Esophagus squamous epithelium (tissue), 4 donors: ENCODE data around the gene ANK2.

ENCODE experiments used
- CTCF ChIP-seq, 6 experiments: fragments of 450-650 bp in 4 of 6; fragments of 200-600 bp in 2 of 6; sonication (generic) in 2 of 6; IDR thresholded peaks; one replicate each; pipeline ENCODE4 v1.5.1; 2016 to 2019; ENCODE audit warnings: antibody characterized with exemption in 6 of 6, mild to moderate bottlenecking in 4 of 6, moderate library complexity in 4 of 6
- POLR2A ChIP-seq, 4 donors: fragments of 450-650 bp; IDR thresholded peaks; one replicate each; pipeline ENCODE4 v1.6.1; 2017; ENCODE audit warnings: antibody characterized with exemption in 4 of 4, mild to moderate bottlenecking in 4 of 4, moderate library complexity in 3 of 4

DNA sequence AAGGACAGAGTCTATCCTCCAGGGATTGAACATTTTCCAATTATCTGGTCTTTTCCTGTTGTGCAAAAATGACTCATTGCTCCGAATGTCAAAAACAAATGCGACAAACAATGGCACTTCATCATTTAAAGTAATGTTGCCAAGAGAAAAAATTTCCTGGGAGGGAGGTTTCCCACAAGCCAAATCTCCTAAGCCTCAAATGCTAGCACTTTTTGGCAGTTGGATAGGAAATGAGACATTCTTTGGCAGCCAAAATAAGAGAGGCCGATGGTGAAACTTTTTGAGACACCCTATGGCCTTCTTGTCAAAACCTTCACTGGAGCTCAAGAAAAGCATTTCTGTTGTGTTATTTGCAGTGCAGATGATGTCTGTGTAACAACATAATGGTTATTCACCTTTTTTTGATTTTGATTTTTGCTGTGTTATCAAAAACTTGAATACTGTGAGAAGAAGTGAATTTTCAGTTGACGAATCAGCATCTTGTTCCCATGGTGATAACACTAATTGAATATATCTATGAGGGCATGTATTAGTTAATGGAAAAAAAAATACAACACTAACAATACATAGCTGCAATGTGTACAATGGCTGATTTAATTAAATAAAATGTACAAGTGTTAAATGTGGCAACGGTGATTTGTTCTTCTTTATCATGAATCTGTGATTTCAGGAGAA, 333.8 kb downstream of the ANK2 start:
- no peak for TF ChIP-seq POLR2A (IDR thresholded peaks at IDR 0.05)
- TF ChIP-seq CTCF (IDR thresholded peaks at IDR 0.05): no peak
